HepG2 (cell line): ENCODE results near the gene SLCO2B1. TPM values are rescaled to one million over a fixed set of nuclear protein-coding genes. Genes with fewer than 3 reads are reported as not detected.

Experiments used
- ATAC-seq: fragments of 200-7000 bp; cut with Tn5 transposase; 3 replicates; pipeline ENCODE4 v1.9.1; 2020; ENCODE audit warnings: mild to moderate bottlenecking, moderate library complexity
- BruUV-seq: library from RNA; stranded (reverse); fragments of 400-500 nt; replicated peaks from 2 replicates; lab custom pipeline; 2021; lab: Mats Ljungman, UMichigan
- CTCF ChIA-PET: fragments of 300-600 bp; formaldehyde crosslinking; extraction: SDS; loops from one replicate; lab custom pipeline; 2021; ENCODE audit warnings: low total read pairs, inconsistent platforms, low intra/inter-chr PET ratio; lab: Yijun Ruan, JAX
- POLR2A ChIA-PET: fragments of 350-600 bp; sonication (Branson Sonifier 250); formaldehyde crosslinking; loops from one replicate; lab custom pipeline; 2020; ENCODE audit warnings: antibody characterized with exemption, inconsistent platforms; lab: Yijun Ruan, JAX
- DNase-seq: peaks from one replicate; pipeline ENCODE4 v3.0.0-alpha.2; 2015; ENCODE audit warnings: low spot score
- FAIRE-seq: peaks from 3 replicates; lab custom pipeline; 2011; peaks lifted over from hg19 to GRCh38; lab: Jason Lieb, UNC
- H2AFZ ChIP-seq: one replicate; pipeline ENCODE4 v1.6.1; 2011; ENCODE audit warnings: low read length, inconsistent platforms
- H3K27ac ChIP-seq: fragments of 300-600 bp; 3 replicates; pipeline ENCODE4 v1.8.0; 2011; ENCODE audit warnings: mixed run types, mild to moderate bottlenecking, mixed read lengths, low read length, inconsistent platforms; ENCODE audit not compliant: insufficient read depth; ENCODE audit errors: extremely low read length
- H3K27me3 ChIP-seq, 2 experiments: fragments of 200-600 bp in 1 of 2; 2 replicates in 1 of 2; 3 replicates in 1 of 2; pipeline versions ENCODE4 v1.6.0 to v1.8.0; 2011; ENCODE audit warnings: low read length in 2 of 2, mild to moderate bottlenecking in 2 of 2, moderate library complexity in 2 of 2, inconsistent platforms in 1 of 2; ENCODE audit not compliant: insufficient read depth in 2 of 2, control insufficient read depth in 1 of 2
- H3K36me3 ChIP-seq, 2 experiments: fragments of 200-600 bp in 1 of 2; replicated peaks in 1 of 2; 2 replicates in 1 of 2; 3 replicates in 1 of 2; pipeline versions ENCODE4 v1.5.1 to v1.8.0; 2011; ENCODE audit warnings: low read length in 2 of 2, inconsistent platforms in 1 of 2; ENCODE audit not compliant: insufficient read depth in 2 of 2, control insufficient read depth in 1 of 2
- H3K4me1 ChIP-seq: 2 replicates; pipeline ENCODE4 v1.5.1; 2012; ENCODE audit warnings: low read length, inconsistent platforms; ENCODE audit not compliant: insufficient read depth
- H3K4me2 ChIP-seq: 2 replicates; pipeline ENCODE4 v1.6.0; 2011; ENCODE audit warnings: low read depth, low read length, inconsistent platforms
- H3K4me3 ChIP-seq, 3 experiments: fragments of 200-600 bp in 1 of 3; sonication (generic), shearing (Covaris generic) in 1 of 3; replicated peaks in 1 of 3; 2 replicates each; pipeline ENCODE4 v1.5.1; 2011 to 2016; ENCODE audit warnings: low read length in 3 of 3, inconsistent platforms in 2 of 3, low read depth in 2 of 3, mild to moderate bottlenecking in 2 of 3, control low read depth in 1 of 3, mixed read lengths in 1 of 3; ENCODE audit not compliant: insufficient read depth in 1 of 3
- H3K79me2 ChIP-seq: one replicate; pipeline ENCODE4 v1.6.1; 2011; ENCODE audit warnings: low read length, inconsistent platforms; ENCODE audit not compliant: insufficient read depth
- H3K9ac ChIP-seq: 2 replicates; pipeline ENCODE4 v1.6.0; 2011; ENCODE audit warnings: mild to moderate bottlenecking, low read depth, low read length, inconsistent platforms; ENCODE audit not compliant: insufficient read depth
- H3K9me3 ChIP-seq: 2 replicates; pipeline ENCODE4 v1.5.1; 2012; ENCODE audit warnings: mild to moderate bottlenecking, low read length
- H4K20me1 ChIP-seq: 2 replicates; pipeline ENCODE4 v1.6.0; 2011; ENCODE audit warnings: inconsistent platforms, mild to moderate bottlenecking, low read length, moderate library complexity; ENCODE audit not compliant: insufficient read depth
- KDM4B ChIP-seq: sonication (generic); formaldehyde crosslinking; IDR thresholded peaks from 2 replicates; pipeline ENCODE4 v1.4.0; 2020; ENCODE audit warnings: missing genetic modification reagents
- NFKBIZ ChIP-seq: IDR thresholded peaks from 2 replicates; pipeline ENCODE4 v1.6.1; 2018; ENCODE audit warnings: missing genetic modification reagents, missing compliant biosample characterization
- SPEN ChIP-seq: sonication (generic); formaldehyde crosslinking; IDR thresholded peaks from 2 replicates; pipeline ENCODE4 v1.5.1; 2020; ENCODE audit warnings: low read depth, mild to moderate bottlenecking, missing genetic modification reagents
- U2AF2 ChIP-seq: fragments of 200-400 bp; formaldehyde crosslinking; IDR thresholded peaks from 2 replicates; pipeline ENCODE4 v1.6.1; 2017; ENCODE audit warnings: low read depth, mild to moderate bottlenecking, low read length
- XRCC5 ChIP-seq: fragments of 200-400 bp; formaldehyde crosslinking; optimal IDR thresholded peaks from 2 replicates; pipeline ENCODE3; 2017; ENCODE audit warnings: mild to moderate bottlenecking, low read length
- ZMYM4 ChIP-seq: sonication (generic); formaldehyde crosslinking; IDR thresholded peaks from 2 replicates; pipeline ENCODE4 v1.8.1; 2023; ENCODE audit warnings: mild to moderate bottlenecking, missing genetic modification reagents
- ZNF331 ChIP-seq: sonication (generic); formaldehyde crosslinking; IDR thresholded peaks from 2 replicates; pipeline ENCODE4 v1.4.0; 2020; ENCODE audit warnings: missing genetic modification reagents
- ZNF354B ChIP-seq: sonication (generic); formaldehyde crosslinking; IDR thresholded peaks from 2 replicates; pipeline ENCODE4 v1.8.0; 2022; ENCODE audit warnings: mild to moderate bottlenecking, missing genetic modification reagents
- ZNF616 ChIP-seq: sonication (generic); formaldehyde crosslinking; IDR thresholded peaks from 2 replicates; pipeline ENCODE4 v1.5.0; 2020; ENCODE audit warnings: low read depth, mild to moderate bottlenecking, missing genetic modification reagents
- ZNF672 ChIP-seq: sonication (generic); formaldehyde crosslinking; IDR thresholded peaks from 2 replicates; pipeline ENCODE4 v1.8.1; 2022; ENCODE audit warnings: missing genetic modification reagents
- WGBS: methylation state at CpG from one replicate; pipeline ENCODE4 v1.1.6; 2017; ENCODE audit warnings: low lambda C conversion rate; 5-methylcytosine and 5-hydroxymethylcytosine counted together
- in situ Hi-C: cut with HindIII; loops from 2 replicates; pipeline ENCODE4 v1.10.0; 2017; ENCODE audit warnings: low pct_unique_long_range_greater_than_20kb; ENCODE audit not compliant: extremely low pct_ligation_motif_present
- intact Hi-C: fragments of 100-400 bp; cut with micrococcal nuclease; formaldehyde crosslinking; loops from one replicate; pipeline ENCODE4 v1.10.0; 2022; ENCODE audit not compliant: unreplicated experiment
- polyA plus RNA-seq, 8 experiments: library from polyadenylated mRNA; depleted of rRNA in 3 of 8; stranded (reverse) in 7 of 8; unstranded in 1 of 8; fragments of >200 nt; fragmentation: Illumina TruSeq in 4 of 8; extraction: Trizol in 4 of 8; gene quantifications; 2 replicates each; pipeline versions ENCODE4 v1.2.1 to v1.2.3, GENCODE V29; 2011 to 2016; ENCODE audit warnings: low read depth in 4 of 8, missing spikeins in 1 of 8, mixed read lengths in 1 of 8; ENCODE audit not compliant: insufficient read depth in 1 of 8
- total RNA-seq, 5 experiments: library from RNA; depleted of rRNA; stranded (reverse); fragments of >200 nt; fragmentation: Illumina TruSeq; extraction: Trizol; gene quantifications; 2 replicates each; pipeline ENCODE4 v1.2.3, GENCODE V29; 2016; ENCODE audit warnings: low read depth in 1 of 5
- TF ChIP-seq, protein P1 (sequence below): sonication (generic); formaldehyde crosslinking; IDR thresholded peaks from 2 replicates; pipeline ENCODE4 v1.5.1; 2020; ENCODE audit warnings: mild to moderate bottlenecking, missing genetic modification reagents, borderline replicate concordance
- TF ChIP-seq, protein P2 (sequence below): sonication (generic); formaldehyde crosslinking; conservative IDR thresholded peaks from 2 replicates; pipeline ENCODE4 v1.4.0; 2020; ENCODE audit warnings: missing genetic modification reagents

Gene SLCO2B1
- total and polyA plus RNA-seq, 2 of the 13 experiments (the other 11 are each of a cell fraction or from before 2014, with no cell fraction given): 15.3 to 19.8 TPM

DNA sequence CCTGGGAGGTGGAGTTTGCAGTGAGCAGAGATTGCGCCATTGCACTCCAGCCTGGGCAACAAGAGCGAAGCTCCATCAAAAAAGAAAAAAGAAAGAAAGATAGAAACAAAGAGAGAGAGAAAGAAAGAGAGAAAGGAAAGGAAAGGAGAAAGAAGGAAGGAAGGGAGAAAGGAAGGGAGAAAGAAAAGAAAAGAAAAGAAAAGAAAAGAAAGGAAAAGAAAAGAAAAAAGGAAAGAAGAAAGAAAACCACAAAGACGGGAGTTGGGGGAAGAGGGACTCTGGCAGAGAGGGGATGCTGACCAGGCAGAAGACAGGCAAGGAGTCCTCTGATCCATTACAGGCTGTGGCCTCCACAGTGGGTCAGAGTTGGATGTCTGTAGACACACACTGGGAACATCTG is 18.8 kb upstream of the SLCO2B1 start:
- TF ChIP-seq ZNF672 (CRISPR knock-in tag) (no peak), ZNF354B (no peak), ZNF331 (CRISPR knock-in tag) (no peak), XRCC5 (no peak), KDM4B (CRISPR knock-in tag) (no peak), ZMYM4 (CRISPR knock-in tag) (no peak), NFKBIZ (CRISPR knock-in tag) (no peak), U2AF2 (no peak), ZNF616 (CRISPR knock-in tag) (no peak), SPEN (CRISPR knock-in tag) (no peak)
- TF ChIP-seq, protein P1, sequence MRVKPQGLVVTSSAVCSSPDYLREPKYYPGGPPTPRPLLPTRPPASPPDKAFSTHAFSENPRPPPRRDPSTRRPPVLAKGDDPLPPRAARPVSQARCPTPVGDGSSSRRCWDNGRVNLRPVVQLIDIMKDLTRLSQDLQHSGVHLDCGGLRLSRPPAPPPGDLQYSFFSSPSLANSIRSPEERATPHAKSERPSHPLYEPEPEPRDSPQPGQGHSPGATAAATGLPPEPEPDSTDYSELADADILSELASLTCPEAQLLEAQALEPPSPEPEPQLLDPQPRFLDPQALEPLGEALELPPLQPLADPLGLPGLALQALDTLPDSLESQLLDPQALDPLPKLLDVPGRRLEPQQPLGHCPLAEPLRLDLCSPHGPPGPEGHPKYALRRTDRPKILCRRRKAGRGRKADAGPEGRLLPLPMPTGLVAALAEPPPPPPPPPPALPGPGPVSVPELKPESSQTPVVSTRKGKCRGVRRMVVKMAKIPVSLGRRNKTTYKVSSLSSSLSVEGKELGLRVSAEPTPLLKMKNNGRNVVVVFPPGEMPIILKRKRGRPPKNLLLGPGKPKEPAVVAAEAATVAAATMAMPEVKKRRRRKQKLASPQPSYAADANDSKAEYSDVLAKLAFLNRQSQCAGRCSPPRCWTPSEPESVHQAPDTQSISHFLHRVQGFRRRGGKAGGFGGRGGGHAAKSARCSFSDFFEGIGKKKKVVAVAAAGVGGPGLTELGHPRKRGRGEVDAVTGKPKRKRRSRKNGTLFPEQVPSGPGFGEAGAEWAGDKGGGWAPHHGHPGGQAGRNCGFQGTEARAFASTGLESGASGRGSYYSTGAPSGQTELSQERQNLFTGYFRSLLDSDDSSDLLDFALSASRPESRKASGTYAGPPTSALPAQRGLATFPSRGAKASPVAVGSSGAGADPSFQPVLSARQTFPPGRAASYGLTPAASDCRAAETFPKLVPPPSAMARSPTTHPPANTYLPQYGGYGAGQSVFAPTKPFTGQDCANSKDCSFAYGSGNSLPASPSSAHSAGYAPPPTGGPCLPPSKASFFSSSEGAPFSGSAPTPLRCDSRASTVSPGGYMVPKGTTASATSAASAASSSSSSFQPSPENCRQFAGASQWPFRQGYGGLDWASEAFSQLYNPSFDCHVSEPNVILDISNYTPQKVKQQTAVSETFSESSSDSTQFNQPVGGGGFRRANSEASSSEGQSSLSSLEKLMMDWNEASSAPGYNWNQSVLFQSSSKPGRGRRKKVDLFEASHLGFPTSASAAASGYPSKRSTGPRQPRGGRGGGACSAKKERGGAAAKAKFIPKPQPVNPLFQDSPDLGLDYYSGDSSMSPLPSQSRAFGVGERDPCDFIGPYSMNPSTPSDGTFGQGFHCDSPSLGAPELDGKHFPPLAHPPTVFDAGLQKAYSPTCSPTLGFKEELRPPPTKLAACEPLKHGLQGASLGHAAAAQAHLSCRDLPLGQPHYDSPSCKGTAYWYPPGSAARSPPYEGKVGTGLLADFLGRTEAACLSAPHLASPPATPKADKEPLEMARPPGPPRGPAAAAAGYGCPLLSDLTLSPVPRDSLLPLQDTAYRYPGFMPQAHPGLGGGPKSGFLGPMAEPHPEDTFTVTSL (CRISPR knock-in tag): no peak
- TF ChIP-seq, protein P2, sequence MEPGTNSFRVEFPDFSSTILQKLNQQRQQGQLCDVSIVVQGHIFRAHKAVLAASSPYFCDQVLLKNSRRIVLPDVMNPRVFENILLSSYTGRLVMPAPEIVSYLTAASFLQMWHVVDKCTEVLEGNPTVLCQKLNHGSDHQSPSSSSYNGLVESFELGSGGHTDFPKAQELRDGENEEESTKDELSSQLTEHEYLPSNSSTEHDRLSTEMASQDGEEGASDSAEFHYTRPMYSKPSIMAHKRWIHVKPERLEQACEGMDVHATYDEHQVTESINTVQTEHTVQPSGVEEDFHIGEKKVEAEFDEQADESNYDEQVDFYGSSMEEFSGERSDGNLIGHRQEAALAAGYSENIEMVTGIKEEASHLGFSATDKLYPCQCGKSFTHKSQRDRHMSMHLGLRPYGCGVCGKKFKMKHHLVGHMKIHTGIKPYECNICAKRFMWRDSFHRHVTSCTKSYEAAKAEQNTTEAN: no peak
- H2AFZ ChIP-seq: no peak overlapping the region
- ATAC-seq: no peak
- no peaks in the 10 kb centered on the region for H3K4me1 ChIP-seq
- BruUV-seq: no TSS peak
- no peaks in the 10 kb centered on the region for H3K36me3 ChIP-seq
- no peak overlapping the region for H3K27ac ChIP-seq
- no peak overlapping the region for H3K4me3 ChIP-seq
- POLR2A ChIA-PET: no interaction called here
- no peak overlapping the region for H3K4me2 ChIP-seq
- H4K20me1 ChIP-seq: no peaks in the 10 kb centered on the region
- no peak for DNase-seq
- no peak overlapping the region for H3K9ac ChIP-seq
- intact Hi-C loops (no loop called here), in situ Hi-C loops (no loop called here)
- WGBS: 42% methylated on average over 3 of the region's 3 CpGs
- H3K27me3 ChIP-seq: peaks cover under 1 to 11% of the 10 kb centered on the region in 2 experiments; a peak in 2 of 5 replicates
- H3K79me2 ChIP-seq: no peaks in the 10 kb centered on the region
- CTCF ChIA-PET: no interaction called here
- FAIRE-seq: no peak
- H3K9me3 ChIP-seq: no peaks in the 10 kb centered on the region
